Measurements from ENCODE around the gene RPRD2.

The RPRD2 gene

GRCh38 chr1:150406483-150406882 is 42.5 kb downstream of the RPRD2 start:
- DNase-seq (ENCODE audit: low read depth, low spot score), result no peak
- H3K4me3 ChIP-seq (ENCODE audit: low read depth, low read length), result no peak overlapping the region
- in situ Hi-C loops (cut with HindIII; ENCODE audit: low sequenced_read_pairs), result no loop called here
- TF ChIP-seq CTCF (IDR thresholded peaks at IDR 0.05; ENCODE audit: low read depth, low read length), result no peak

- in situ Hi-C loops (cut with HindIII; ENCODE audit: low sequenced_read_pairs), result no loop called here
- DNase-seq (ENCODE audit: low read depth, low spot score), result no peak
- H3K4me3 ChIP-seq (ENCODE audit: low read depth, low read length), result no peak overlapping the region
- no peak for TF ChIP-seq CTCF (IDR thresholded peaks at IDR 0.05; ENCODE audit: low read depth, low read length)
Observed at GRCh38 chr1:150407330-150407729, 43.4 kb downstream of the RPRD2 start.

GRCh38 chr1:150408800-150409199 is 44.9 kb downstream of the RPRD2 start:
- TF ChIP-seq CTCF (IDR thresholded peaks at IDR 0.05; ENCODE audit: low read depth, low read length), result no peak
- no peak for DNase-seq (ENCODE audit: low read depth, low spot score)
- H3K4me3 ChIP-seq (ENCODE audit: low read depth, low read length), result no peak overlapping the region
- in situ Hi-C loops (cut with HindIII; ENCODE audit: low sequenced_read_pairs), result no loop called here

GRCh38 chr1:150409504-150410362 is 45.8 kb downstream of the RPRD2 start:
- in situ Hi-C loops (cut with HindIII; ENCODE audit: low sequenced_read_pairs), result no loop called here
- no peak for TF ChIP-seq CTCF (IDR thresholded peaks at IDR 0.05; ENCODE audit: low read depth, low read length)
- DNase-seq (ENCODE audit: low read depth, low spot score), result no peak
- H3K4me3 ChIP-seq (ENCODE audit: low read depth, low read length), result no peak overlapping the region

GRCh38 chr1:150410582-150411101 is 46.7 kb downstream of the RPRD2 start:
- H3K4me3 ChIP-seq (ENCODE audit: low read depth, low read length), result no peak overlapping the region
- in situ Hi-C loops (cut with HindIII; ENCODE audit: low sequenced_read_pairs), result no loop called here
- DNase-seq (ENCODE audit: low read depth, low spot score), result peak; percentile 4
- no peak for TF ChIP-seq CTCF (IDR thresholded peaks at IDR 0.05; ENCODE audit: low read depth, low read length)

- no peak for TF ChIP-seq CTCF (IDR thresholded peaks at IDR 0.05; ENCODE audit: low read depth, low read length)
- DNase-seq (ENCODE audit: low read depth, low spot score), result no peak
- in situ Hi-C loops (cut with HindIII; ENCODE audit: low sequenced_read_pairs), result no loop called here
- no peak overlapping the region for H3K4me3 ChIP-seq (ENCODE audit: low read depth, low read length)
Observed at GRCh38 chr1:150414592-150414991, 50.6 kb downstream of the RPRD2 start.

Data from astrocyte of the spinal cord (primary cell).